SK-N-SH treated with all-trans-retinoic acid at 6 μM for 48 hours (cell line): ENCODE data around the gene DVL1.

Source experiments
- ATAC-seq: fragments of 200-7000 bp; cut with Tn5 transposase; 3 replicates; pipeline ENCODE4 v1.9.1; 2020; ENCODE audit warnings: mild to moderate bottlenecking, moderate library complexity
- ARNTL ChIP-seq: fragments of 450-650 bp; formaldehyde crosslinking; IDR thresholded peaks from 2 replicates; pipeline ENCODE4 v1.5.0; 2020; ENCODE audit warnings: low read depth, mild to moderate bottlenecking, moderate library complexity, borderline replicate concordance
- BACH2 ChIP-seq: fragments of 250-450 bp; sonication (Bioruptor Pico); IDR thresholded peaks from 2 replicates; pipeline ENCODE4 v1.9.0; 2021; ENCODE audit warnings: mild to moderate bottlenecking, borderline replicate concordance
- CREB5 ChIP-seq: fragments of 250-450 bp; sonication (Bioruptor Pico); IDR thresholded peaks from 2 replicates; pipeline ENCODE4 v1.5.1; 2020; ENCODE audit warnings: low read depth, mild to moderate bottlenecking, moderate library complexity
- GLIS3 ChIP-seq: fragments of 250-450 bp; sonication (Bioruptor Pico); IDR thresholded peaks from 2 replicates; pipeline ENCODE4 v1.5.0; 2020; ENCODE audit warnings: mild to moderate bottlenecking, moderate library complexity
- ISL1 ChIP-seq: fragments of 250-450 bp; sonication (Bioruptor Pico); IDR thresholded peaks from 2 replicates; pipeline ENCODE4 v2.1.2; 2022; ENCODE audit warnings: mild to moderate bottlenecking, moderate library complexity
- OSR1 ChIP-seq: fragments of 250-450 bp; sonication (Bioruptor Pico); IDR thresholded peaks from 2 replicates; pipeline ENCODE4 v1.8.0; 2022; ENCODE audit warnings: moderate library complexity, mild to moderate bottlenecking, inconsistent platforms
- PPARA ChIP-seq: fragments of 250-450 bp; sonication (Bioruptor Pico); IDR thresholded peaks from 2 replicates; pipeline ENCODE4 v1.5.0; 2020; ENCODE audit warnings: mild to moderate bottlenecking, borderline replicate concordance
- RARB ChIP-seq: fragments of 250-450 bp; sonication (Bioruptor Pico); IDR thresholded peaks from 2 replicates; pipeline ENCODE4 v1.8.0; 2021; ENCODE audit warnings: mild to moderate bottlenecking, moderate library complexity
- TCF4 ChIP-seq: fragments of 250-450 bp; sonication (Bioruptor Pico); IDR thresholded peaks from 2 replicates; pipeline ENCODE4 v1.8.0; 2021; ENCODE audit warnings: mild to moderate bottlenecking, moderate library complexity, borderline replicate concordance
- TOX ChIP-seq: fragments of 250-450 bp; sonication (Bioruptor Pico); IDR thresholded peaks from 2 replicates; pipeline ENCODE4 v1.8.0; 2021; ENCODE audit warnings: mild to moderate bottlenecking, moderate library complexity, borderline replicate concordance
- ZC3H10 ChIP-seq: fragments of 250-450 bp; sonication (Bioruptor Pico); IDR thresholded peaks from 2 replicates; pipeline ENCODE4 v1.5.1; 2021; ENCODE audit warnings: mild to moderate bottlenecking, moderate library complexity
- ZFP3 ChIP-seq: fragments of 250-450 bp; sonication (Bioruptor Pico); IDR thresholded peaks from 2 replicates; pipeline ENCODE4 v1.5.0; 2020; ENCODE audit warnings: mild to moderate bottlenecking, moderate library complexity
- ZNF70 ChIP-seq: fragments of 450-650 bp; formaldehyde crosslinking; IDR thresholded peaks from 2 replicates; pipeline ENCODE4 v1.5.0; 2020; ENCODE audit warnings: mild to moderate bottlenecking, moderate library complexity
- ZNF8 ChIP-seq: fragments of 450-650 bp; formaldehyde crosslinking; IDR thresholded peaks from 2 replicates; pipeline ENCODE4 v1.5.0; 2020; ENCODE audit warnings: mild to moderate bottlenecking, moderate library complexity
- TF ChIP-seq, protein P1 (sequence below): fragments of 250-450 bp; sonication (Bioruptor Pico); IDR thresholded peaks from 2 replicates; pipeline ENCODE4 v1.5.1; 2021; ENCODE audit warnings: mild to moderate bottlenecking, moderate library complexity
- TF ChIP-seq, protein P2 (sequence below): fragments of 250-450 bp; sonication (Bioruptor Pico); IDR thresholded peaks from 2 replicates; pipeline ENCODE4 v1.5.0; 2020; ENCODE audit warnings: mild to moderate bottlenecking, moderate library complexity
- TF ChIP-seq, protein P3 (sequence below): fragments of 250-450 bp; sonication (Bioruptor Pico); IDR thresholded peaks from 2 replicates; pipeline ENCODE4 v1.8.0; 2020; ENCODE audit warnings: mild to moderate bottlenecking, moderate library complexity, borderline replicate concordance

Gene DVL1

DNA sequence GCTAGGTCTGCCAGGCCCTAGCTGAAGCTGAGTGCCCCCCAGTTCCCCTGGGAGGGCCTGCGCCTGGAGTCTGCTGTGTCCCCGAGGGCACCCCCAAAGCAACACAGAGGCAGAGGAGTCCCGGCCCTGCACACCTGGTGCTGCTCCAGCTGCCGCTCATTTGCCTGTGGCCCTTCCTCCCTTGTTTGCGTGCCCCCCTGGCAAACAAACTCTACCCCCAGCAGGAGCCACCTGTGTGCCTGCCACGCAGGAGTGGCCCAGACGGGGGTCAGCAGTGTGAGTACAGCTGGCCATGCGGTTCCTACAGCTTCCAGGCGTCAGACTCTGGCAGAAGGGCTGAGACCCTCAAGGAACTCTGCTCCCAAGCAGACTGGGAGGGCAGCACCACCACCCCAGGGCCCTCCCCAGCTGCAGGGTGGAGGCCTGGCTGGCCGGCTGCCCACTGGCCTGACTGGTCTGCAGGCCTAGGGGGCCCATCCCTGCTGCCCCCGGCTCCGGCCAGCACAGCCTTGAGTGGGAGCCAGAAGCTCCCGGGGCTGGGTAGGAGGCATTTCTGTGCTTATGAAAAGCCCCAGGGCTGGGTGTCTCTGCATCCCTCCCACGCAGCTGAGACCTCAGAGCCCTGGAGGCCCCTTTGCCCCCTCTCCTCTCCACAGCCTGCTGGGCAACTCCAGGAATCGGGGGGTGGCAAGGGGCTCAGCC lies 18.7 kb downstream of the DVL1 start:
- peak; percentile 7 for ATAC-seq
- TF ChIP-seq ZFP3 (CRISPR knock-in tag) (no peak), ZC3H10 (CRISPR knock-in tag) (no peak), TCF4 (no peak), RARB (CRISPR knock-in tag) (no peak), OSR1 (no peak), TOX (CRISPR knock-in tag) (no peak)
- TF ChIP-seq, protein P1, sequence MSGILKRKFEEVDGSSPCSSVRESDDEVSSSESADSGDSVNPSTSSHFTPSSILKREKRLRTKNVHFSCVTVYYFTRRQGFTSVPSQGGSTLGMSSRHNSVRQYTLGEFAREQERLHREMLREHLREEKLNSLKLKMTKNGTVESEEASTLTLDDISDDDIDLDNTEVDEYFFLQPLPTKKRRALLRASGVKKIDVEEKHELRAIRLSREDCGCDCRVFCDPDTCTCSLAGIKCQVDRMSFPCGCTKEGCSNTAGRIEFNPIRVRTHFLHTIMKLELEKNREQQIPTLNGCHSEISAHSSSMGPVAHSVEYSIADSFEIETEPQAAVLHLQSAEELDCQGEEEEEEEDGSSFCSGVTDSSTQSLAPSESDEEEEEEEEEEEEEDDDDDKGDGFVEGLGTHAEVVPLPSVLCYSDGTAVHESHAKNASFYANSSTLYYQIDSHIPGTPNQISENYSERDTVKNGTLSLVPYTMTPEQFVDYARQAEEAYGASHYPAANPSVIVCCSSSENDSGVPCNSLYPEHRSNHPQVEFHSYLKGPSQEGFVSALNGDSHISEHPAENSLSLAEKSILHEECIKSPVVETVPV (CRISPR knock-in tag) = no peak

DNA sequence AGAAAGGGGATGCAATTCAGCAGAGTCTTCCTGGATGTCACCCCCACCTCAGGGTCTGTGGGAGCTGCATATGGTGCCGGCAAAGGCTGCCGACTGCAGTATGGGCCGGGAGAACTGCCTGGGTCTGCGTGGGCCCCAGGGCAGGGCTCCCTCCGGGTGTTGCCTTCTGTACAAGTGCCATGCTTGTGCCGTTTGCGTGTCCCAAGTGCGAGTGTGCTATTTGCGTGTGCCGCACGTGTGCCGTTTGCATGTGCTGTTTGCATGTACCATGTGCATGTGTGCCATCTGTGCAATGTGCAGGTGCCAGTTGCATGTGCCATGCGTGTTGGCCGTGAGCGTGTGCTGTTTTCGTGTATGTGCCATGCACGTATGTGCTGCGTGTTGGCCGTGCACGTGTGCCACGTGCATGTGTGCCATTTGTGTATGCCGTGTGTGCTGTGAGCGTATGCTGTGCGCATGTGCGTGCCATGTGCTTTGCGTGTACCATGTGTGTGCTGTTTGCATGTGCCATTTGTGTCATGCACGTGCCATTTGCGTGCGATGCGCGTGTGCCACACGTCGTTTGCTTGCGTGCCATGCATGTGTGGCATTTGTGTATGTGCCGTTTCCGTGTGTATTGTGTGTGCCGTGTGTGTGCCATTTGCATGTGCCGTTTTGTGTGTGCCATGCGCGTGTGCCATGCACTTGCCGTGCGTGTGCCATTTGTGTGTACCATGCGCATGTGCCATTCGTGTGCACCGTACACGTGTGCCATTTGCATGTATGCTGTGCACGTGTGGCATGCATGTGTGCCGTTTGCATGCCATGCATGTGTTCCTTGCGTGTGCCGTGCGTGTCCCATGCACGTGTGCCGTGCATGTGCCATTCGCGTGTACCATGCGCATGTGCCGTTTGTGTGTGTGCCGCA lies 19.7 kb downstream of the DVL1 start:
- no peak for ATAC-seq
- TF ChIP-seq, protein P1 (CRISPR knock-in tag) = no peak
- TF ChIP-seq ARNTL (CRISPR knock-in tag) (no peak), CREB5 (no peak), BACH2 (CRISPR knock-in tag) (no peak), GLIS3 (no peak)
- TF ChIP-seq, protein P2, sequence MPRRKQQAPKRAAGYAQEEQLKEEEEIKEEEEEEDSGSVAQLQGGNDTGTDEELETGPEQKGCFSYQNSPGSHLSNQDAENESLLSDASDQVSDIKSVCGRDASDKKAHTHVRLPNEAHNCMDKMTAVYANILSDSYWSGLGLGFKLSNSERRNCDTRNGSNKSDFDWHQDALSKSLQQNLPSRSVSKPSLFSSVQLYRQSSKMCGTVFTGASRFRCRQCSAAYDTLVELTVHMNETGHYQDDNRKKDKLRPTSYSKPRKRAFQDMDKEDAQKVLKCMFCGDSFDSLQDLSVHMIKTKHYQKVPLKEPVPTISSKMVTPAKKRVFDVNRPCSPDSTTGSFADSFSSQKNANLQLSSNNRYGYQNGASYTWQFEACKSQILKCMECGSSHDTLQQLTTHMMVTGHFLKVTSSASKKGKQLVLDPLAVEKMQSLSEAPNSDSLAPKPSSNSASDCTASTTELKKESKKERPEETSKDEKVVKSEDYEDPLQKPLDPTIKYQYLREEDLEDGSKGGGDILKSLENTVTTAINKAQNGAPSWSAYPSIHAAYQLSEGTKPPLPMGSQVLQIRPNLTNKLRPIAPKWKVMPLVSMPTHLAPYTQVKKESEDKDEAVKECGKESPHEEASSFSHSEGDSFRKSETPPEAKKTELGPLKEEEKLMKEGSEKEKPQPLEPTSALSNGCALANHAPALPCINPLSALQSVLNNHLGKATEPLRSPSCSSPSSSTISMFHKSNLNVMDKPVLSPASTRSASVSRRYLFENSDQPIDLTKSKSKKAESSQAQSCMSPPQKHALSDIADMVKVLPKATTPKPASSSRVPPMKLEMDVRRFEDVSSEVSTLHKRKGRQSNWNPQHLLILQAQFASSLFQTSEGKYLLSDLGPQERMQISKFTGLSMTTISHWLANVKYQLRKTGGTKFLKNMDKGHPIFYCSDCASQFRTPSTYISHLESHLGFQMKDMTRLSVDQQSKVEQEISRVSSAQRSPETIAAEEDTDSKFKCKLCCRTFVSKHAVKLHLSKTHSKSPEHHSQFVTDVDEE (CRISPR knock-in tag) = no peak

DNA sequence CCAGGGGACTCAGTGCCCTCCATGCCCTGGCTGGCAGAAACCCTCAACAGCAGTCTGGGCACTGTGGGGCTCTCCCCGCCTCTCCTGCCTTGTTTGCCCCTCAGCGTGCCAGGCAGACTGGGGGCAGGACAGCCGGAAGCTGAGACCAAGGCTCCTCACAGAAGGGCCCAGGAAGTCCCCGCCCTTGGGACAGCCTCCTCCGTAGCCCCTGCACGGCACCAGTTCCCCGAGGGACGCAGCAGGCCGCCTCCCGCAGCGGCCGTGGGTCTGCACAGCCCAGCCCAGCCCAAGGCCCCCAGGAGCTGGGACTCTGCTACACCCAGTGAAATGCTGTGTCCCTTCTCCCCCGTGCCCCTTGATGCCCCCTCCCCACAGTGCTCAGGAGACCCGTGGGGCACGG lies 21.0 kb downstream of the DVL1 start:
- no peak for ATAC-seq
- TF ChIP-seq PPARA = no peak
- TF ChIP-seq, protein P2 (CRISPR knock-in tag) = no peak
- TF ChIP-seq OSR1 = no peak
- TF ChIP-seq ISL1 = no peak
- TF ChIP-seq TCF4 = no peak
- TF ChIP-seq, protein P3, sequence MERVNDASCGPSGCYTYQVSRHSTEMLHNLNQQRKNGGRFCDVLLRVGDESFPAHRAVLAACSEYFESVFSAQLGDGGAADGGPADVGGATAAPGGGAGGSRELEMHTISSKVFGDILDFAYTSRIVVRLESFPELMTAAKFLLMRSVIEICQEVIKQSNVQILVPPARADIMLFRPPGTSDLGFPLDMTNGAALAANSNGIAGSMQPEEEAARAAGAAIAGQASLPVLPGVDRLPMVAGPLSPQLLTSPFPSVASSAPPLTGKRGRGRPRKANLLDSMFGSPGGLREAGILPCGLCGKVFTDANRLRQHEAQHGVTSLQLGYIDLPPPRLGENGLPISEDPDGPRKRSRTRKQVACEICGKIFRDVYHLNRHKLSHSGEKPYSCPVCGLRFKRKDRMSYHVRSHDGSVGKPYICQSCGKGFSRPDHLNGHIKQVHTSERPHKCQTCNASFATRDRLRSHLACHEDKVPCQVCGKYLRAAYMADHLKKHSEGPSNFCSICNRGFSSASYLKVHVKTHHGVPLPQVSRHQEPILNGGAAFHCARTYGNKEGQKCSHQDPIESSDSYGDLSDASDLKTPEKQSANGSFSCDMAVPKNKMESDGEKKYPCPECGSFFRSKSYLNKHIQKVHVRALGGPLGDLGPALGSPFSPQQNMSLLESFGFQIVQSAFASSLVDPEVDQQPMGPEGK (CRISPR knock-in tag) = no peak
- no peak for TF ChIP-seq ZNF8 (CRISPR knock-in tag)
- no peak for TF ChIP-seq CREB5
- TF ChIP-seq ZNF70 (CRISPR knock-in tag) = no peak
- no peak for TF ChIP-seq RARB (CRISPR knock-in tag)
- no peak for TF ChIP-seq ZFP3 (CRISPR knock-in tag)
- no peak for TF ChIP-seq TOX (CRISPR knock-in tag)
